SJSA1 (cell line): ENCODE measurements around the gene ZNF398. TPM values are rescaled to one million over a fixed set of nuclear protein-coding genes. Genes with fewer than 3 reads are reported as not detected.

Experiments
- DNase-seq, 2 experiments: peaks; one replicate each; pipeline ENCODE4 v3.0.0-alpha.2; 2015 to 2020; ENCODE audit warnings: low spot score in 2 of 2, low read depth in 1 of 2
- H3K27ac ChIP-seq: fragments of 250-450 bp; sonication (Bioruptor Pico); 2 replicates; pipeline ENCODE4 v1.5.1; 2020; ENCODE audit warnings: mild to moderate bottlenecking, moderate library complexity
- H3K27me3 ChIP-seq: fragments of 250-450 bp; sonication (Bioruptor Pico); replicated peaks from 2 replicates; pipeline ENCODE4 v1.5.1; 2020; ENCODE audit warnings: mild to moderate bottlenecking, moderate library complexity
- H3K36me3 ChIP-seq: fragments of 250-450 bp; sonication (Bioruptor Pico); 2 replicates; pipeline ENCODE4 v1.5.1; 2020; ENCODE audit warnings: mild to moderate bottlenecking
- H3K4me1 ChIP-seq: fragments of 250-450 bp; sonication (Bioruptor Pico); replicated peaks from 2 replicates; pipeline ENCODE4 v1.6.1; 2021; ENCODE audit warnings: mild to moderate bottlenecking
- H3K4me3 ChIP-seq: fragments of 250-450 bp; sonication (Bioruptor Pico); 2 replicates; pipeline ENCODE4 v1.5.1; 2020; ENCODE audit warnings: mild to moderate bottlenecking
- H3K9me3 ChIP-seq: fragments of 250-450 bp; sonication (Bioruptor Pico); replicated peaks from 2 replicates; pipeline ENCODE4 v1.5.1; 2020; ENCODE audit warnings: mild to moderate bottlenecking
- total RNA-seq: library from RNA; depleted of rRNA; stranded (reverse); fragments of >200 nt; shearing (Covaris generic); gene quantifications from 2 replicates; pipeline ENCODE4 v1.2.3, GENCODE V29; 2014; rRNA removed

Gene ZNF398
- total RNA-seq, 1 experiment from 2014 or later = 12.3 TPM

- Histone ChIP-seq H3K27ac (no peak overlapping the region), H3K4me3 (no peak overlapping the region), H3K27me3 (no peaks in the 10 kb centered on the region), H3K9me3 (no peaks in the 10 kb centered on the region), H3K36me3 (peaks cover 15% of the 10 kb centered on the region), H3K4me1 (peaks cover 18% of the 10 kb centered on the region)
- no peak for DNase-seq
Measured at GRCh38 chr7:149229526-149229925, 82.3 kb downstream of the ZNF398 start.

GRCh38 chr7:149232362-149232761, 85.1 kb downstream of the ZNF398 start:
- Histone ChIP-seq H3K4me1 (peaks cover 18% of the 10 kb centered on the region), H3K4me3 (no peak overlapping the region), H3K27ac (no peak overlapping the region), H3K36me3 (no peaks in the 10 kb centered on the region), H3K9me3 (no peaks in the 10 kb centered on the region), H3K27me3 (no peaks in the 10 kb centered on the region)
- DNase-seq = no peak

Other genes starting within 250 kb of the ZNF398 start
- 207 and 271 TPM in 2 replicates for gene PDIA4, start 118.9 kb upstream of the ZNF398 start, total RNA-seq
- gene ZNF786, start 56.7 kb upstream of the ZNF398 start, total RNA-seq = 2.9 and 3.4 TPM in 2 replicates
- gene ZNF425, start 21.1 kb upstream of the ZNF398 start, total RNA-seq = 0.41 and 2.5 TPM in 2 replicates
- 16.9 and 17.4 TPM in 2 replicates for gene ZNF282, start 48.1 kb downstream of the ZNF398 start, total RNA-seq
- 3.7 and 6.3 TPM in 2 replicates for gene ZNF212, start 92.2 kb downstream of the ZNF398 start, total RNA-seq
- 2.2 and 3.9 TPM in 2 replicates for gene ZNF783, start 114.7 kb downstream of the ZNF398 start, total RNA-seq